ENCODE measurements around the gene EIF4G3.

The EIF4G3 gene

GRCh38 chr1:21118167-21118566, 58.5 kb downstream of the EIF4G3 start:
- no peaks in the 10 kb centered on the region for H3K79me2 ChIP-seq (ENCODE audit: insufficient read depth, low read depth)
- no peak for TF ChIP-seq CTCF (conservative IDR thresholded peaks at IDR 0.05; ENCODE audit: low read depth, low read length)
- H3K4me2 ChIP-seq = no peak overlapping the region
- no peak overlapping the region for H2AFZ ChIP-seq (ENCODE audit: low read depth)
- no peak overlapping the region for H3K27ac ChIP-seq
- no peaks in the 10 kb centered on the region for H3K27me3 ChIP-seq (ENCODE audit: insufficient read depth, low read depth)
- no peak overlapping the region for H3K4me3 ChIP-seq (IDR thresholded peaks at IDR 0.05; ENCODE audit: insufficient read depth, low read depth, low read length)
- no peak overlapping the region for H3K9ac ChIP-seq
- H3K36me3 ChIP-seq (ENCODE audit: insufficient read depth) = no peaks in the 10 kb centered on the region
- H3K4me1 ChIP-seq (ENCODE audit: low read depth, poor library complexity, severe bottlenecking) = no peaks in the 10 kb centered on the region
- no peaks in the 10 kb centered on the region for H4K20me1 ChIP-seq (ENCODE audit: insufficient read depth)

- Histone ChIP-seq H3K27me3 (ENCODE audit: insufficient read depth, low read depth) (no peaks in the 10 kb centered on the region), H3K4me2 (no peak overlapping the region), H2AFZ (ENCODE audit: low read depth) (no peak overlapping the region), H4K20me1 (ENCODE audit: insufficient read depth) (no peaks in the 10 kb centered on the region), H3K27ac (no peak overlapping the region), H3K36me3 (ENCODE audit: insufficient read depth) (no peaks in the 10 kb centered on the region), H3K4me3 (IDR thresholded peaks at IDR 0.05; ENCODE audit: insufficient read depth, low read depth, low read length) (no peak overlapping the region), H3K79me2 (ENCODE audit: insufficient read depth, low read depth) (no peaks in the 10 kb centered on the region), H3K9ac (no peak overlapping the region), H3K4me1 (ENCODE audit: low read depth, poor library complexity, severe bottlenecking) (no peaks in the 10 kb centered on the region)
- no peak for TF ChIP-seq CTCF (conservative IDR thresholded peaks at IDR 0.05; ENCODE audit: low read depth, low read length)
Observed at GRCh38 chr1:21117597-21118001, 59.1 kb downstream of the EIF4G3 start.

GRCh38 chr1:21117159-21117558, 59.5 kb downstream of the EIF4G3 start:
- Histone ChIP-seq H3K4me2 (no peak overlapping the region), H3K4me1 (ENCODE audit: low read depth, poor library complexity, severe bottlenecking) (no peaks in the 10 kb centered on the region), H3K79me2 (ENCODE audit: insufficient read depth, low read depth) (no peaks in the 10 kb centered on the region), H3K27me3 (ENCODE audit: insufficient read depth, low read depth) (no peaks in the 10 kb centered on the region), H3K9ac (no peak overlapping the region), H4K20me1 (ENCODE audit: insufficient read depth) (no peaks in the 10 kb centered on the region), H3K27ac (no peak overlapping the region), H3K4me3 (IDR thresholded peaks at IDR 0.05; ENCODE audit: insufficient read depth, low read depth, low read length) (no peak overlapping the region), H2AFZ (ENCODE audit: low read depth) (no peak overlapping the region), H3K36me3 (ENCODE audit: insufficient read depth) (no peaks in the 10 kb centered on the region)
- TF ChIP-seq CTCF (conservative IDR thresholded peaks at IDR 0.05; ENCODE audit: low read depth, low read length) = no peak

GRCh38 chr1:21115098-21115760, 61.5 kb downstream of the EIF4G3 start:
- no peaks in the 10 kb centered on the region for H3K79me2 ChIP-seq (ENCODE audit: insufficient read depth, low read depth)
- H4K20me1 ChIP-seq (ENCODE audit: insufficient read depth) = no peaks in the 10 kb centered on the region

More at GRCh38 chr1:21115098-21115760, 61.5 kb downstream of the EIF4G3 start:
- H3K9ac ChIP-seq = no peak overlapping the region
- no peak overlapping the region for H3K27ac ChIP-seq
- no peaks in the 10 kb centered on the region for H3K4me1 ChIP-seq (ENCODE audit: low read depth, poor library complexity, severe bottlenecking)
- H3K4me2 ChIP-seq = no peak overlapping the region
- no peak overlapping the region for H3K4me3 ChIP-seq (IDR thresholded peaks at IDR 0.05; ENCODE audit: insufficient read depth, low read depth, low read length)
- TF ChIP-seq CTCF (conservative IDR thresholded peaks at IDR 0.05; ENCODE audit: low read depth, low read length) = no peak
- H3K36me3 ChIP-seq (ENCODE audit: insufficient read depth) = no peaks in the 10 kb centered on the region
- H3K27me3 ChIP-seq (ENCODE audit: insufficient read depth, low read depth) = no peaks in the 10 kb centered on the region
- H2AFZ ChIP-seq (ENCODE audit: low read depth) = no peak overlapping the region
